CD14-positive monocyte (primary cell): ENCODE measurements around the gene MAPK8IP2. TPM values are rescaled to one million over a fixed set of nuclear protein-coding genes. Genes with fewer than 3 reads are reported as not detected.

Experiments
- DNase-seq, 3 donors: peaks; one replicate each; pipeline ENCODE4 v3.0.0-alpha.2; 2011 to 2022
- H2AFZ ChIP-seq: 2 replicates; pipeline ENCODE4 v1.6.0; 2012; ENCODE audit warnings: mild to moderate bottlenecking, low read depth, low read length, inconsistent platforms; ENCODE audit not compliant: insufficient read depth, poor library complexity, severe bottlenecking
- H3K27ac ChIP-seq, 2 donors: 1 replicate in 1 of 2; 2 replicates in 1 of 2; pipeline ENCODE4 v1.5.1; 2012 to 2013; ENCODE audit warnings: low read length in 2 of 2, control low read depth in 1 of 2, inconsistent platforms in 1 of 2, low read depth in 1 of 2, mild to moderate bottlenecking in 1 of 2
- H3K27me3 ChIP-seq, 2 donors: one replicate each; pipeline versions ENCODE4 v1.6.0 to v1.6.1; 2011 to 2013; ENCODE audit warnings: low read length in 2 of 2; ENCODE audit not compliant: control insufficient read depth in 2 of 2, insufficient read depth in 2 of 2
- H3K36me3 ChIP-seq, 2 donors: replicated peaks in 1 of 2; 1 replicate in 1 of 2; 2 replicates in 1 of 2; pipeline versions ENCODE4 v1.5.1 to v1.6.1; 2012 to 2013; ENCODE audit warnings: low read length in 2 of 2, control low read depth in 1 of 2, inconsistent platforms in 1 of 2, mild to moderate bottlenecking in 1 of 2; ENCODE audit not compliant: insufficient read depth in 2 of 2, control insufficient read depth in 1 of 2
- H3K4me1 ChIP-seq, 2 donors: 1 replicate in 1 of 2; 2 replicates in 1 of 2; pipeline versions ENCODE4 v1.5.1 to v1.6.1; 2012 to 2013; ENCODE audit warnings: low read length in 2 of 2, control low read depth in 1 of 2, inconsistent platforms in 1 of 2, mild to moderate bottlenecking in 1 of 2, moderate library complexity in 1 of 2; ENCODE audit not compliant: insufficient read depth in 2 of 2, control insufficient read depth in 1 of 2
- H3K4me2 ChIP-seq: replicated peaks from 2 replicates; pipeline ENCODE3; 2012; ENCODE audit warnings: low read length, moderate library complexity, mild to moderate bottlenecking; ENCODE audit not compliant: poor library complexity, severe bottlenecking; ENCODE audit errors: extremely low read depth
- H3K4me3 ChIP-seq, 3 experiments: fragments of 200-600 bp in 1 of 3; sonication (generic) in 1 of 3; replicated peaks in 1 of 3; 1 replicate in 2 of 3; 2 replicates in 1 of 3; pipeline ENCODE4 v1.5.1; 2011 to 2013; ENCODE audit warnings: low read length in 3 of 3, mild to moderate bottlenecking in 3 of 3, control low read depth in 2 of 3, low read depth in 2 of 3, inconsistent platforms in 1 of 3, moderate library complexity in 1 of 3
- H3K79me2 ChIP-seq: 2 replicates; pipeline ENCODE4 v1.6.0; 2012; ENCODE audit warnings: mild to moderate bottlenecking, control low read depth, inconsistent platforms, low read length, moderate library complexity; ENCODE audit not compliant: insufficient read depth
- H3K9ac ChIP-seq: 2 replicates; pipeline ENCODE4 v1.6.0; 2017; ENCODE audit warnings: low read length, mild to moderate bottlenecking; ENCODE audit not compliant: insufficient read depth, poor library complexity, severe bottlenecking
- H3K9me3 ChIP-seq, 2 donors: replicated peaks in 1 of 2; 1 replicate in 1 of 2; 2 replicates in 1 of 2; pipeline versions ENCODE4 v1.5.1 to v1.6.1; 2012 to 2013; ENCODE audit warnings: low read length in 2 of 2, control low read depth in 1 of 2; ENCODE audit not compliant: control insufficient read depth in 1 of 2, insufficient read depth in 1 of 2
- H4K20me1 ChIP-seq: 2 replicates; pipeline ENCODE4 v1.6.0; 2012; ENCODE audit warnings: mild to moderate bottlenecking, low read length, control low read depth, moderate library complexity; ENCODE audit not compliant: insufficient read depth
- H3K27ac Mint-ChIP-seq, 7 donors: one replicate each; pipeline ENCODE4 v1.8.0; 2020; ENCODE audit warnings: mild to moderate bottlenecking in 7 of 7, mixed read lengths in 7 of 7, moderate library complexity in 6 of 7, inconsistent platforms in 2 of 7
- H3K27me3 Mint-ChIP-seq, 3 donors: one replicate each; pipeline ENCODE4 v1.8.0; 2021 to 2022; ENCODE audit warnings: low read depth in 3 of 3, mild to moderate bottlenecking in 3 of 3, mixed read lengths in 3 of 3, moderate library complexity in 3 of 3, inconsistent platforms in 1 of 3
- H3K36me3 Mint-ChIP-seq, 2 donors: one replicate each; pipeline ENCODE4 v1.8.0; 2020; ENCODE audit warnings: mixed read lengths in 2 of 2, inconsistent platforms in 1 of 2, mild to moderate bottlenecking in 1 of 2
- H3K4me1 Mint-ChIP-seq: one replicate; pipeline ENCODE4 v1.8.0; 2020; ENCODE audit warnings: mild to moderate bottlenecking, mixed read lengths
- H3K4me3 Mint-ChIP-seq, 2 donors: one replicate each; pipeline ENCODE4 v1.8.0; 2020; ENCODE audit warnings: mild to moderate bottlenecking in 2 of 2, mixed read lengths in 2 of 2, moderate library complexity in 1 of 2
- H3K9me3 Mint-ChIP-seq, 7 donors: one replicate each; pipeline ENCODE4 v1.8.0; 2020 to 2022; ENCODE audit warnings: mixed read lengths in 7 of 7, mild to moderate bottlenecking in 6 of 7, moderate library complexity in 6 of 7, inconsistent platforms in 2 of 7
- CTCF ChIP-seq: fragments of 200-600 bp; IDR thresholded peaks from one replicate; pipeline ENCODE4 v1.8.0; 2022; ENCODE audit warnings: antibody characterized with exemption, mild to moderate bottlenecking
- WGBS: methylation state at CpG from one replicate; pipeline ENCODE4 v1.1.5; 2013; ENCODE audit warnings: missing lambda C conversion rate; ENCODE audit not compliant: insufficient coverage; 5-methylcytosine and 5-hydroxymethylcytosine counted together
- intact Hi-C, 2 donors: fragments of 100-400 bp; cut with micrococcal nuclease; formaldehyde crosslinking; loops; one replicate each; pipeline versions ENCODE4 v1.15.0 to v1.15.1; 2023
- polyA plus RNA-seq, 3 donors: library from polyadenylated mRNA; depleted of rRNA in 1 of 3; unstranded in 2 of 3; stranded (reverse) in 1 of 3; fragments of 300-500 nt in 2 of 3; fragments of >200 nt in 1 of 3; fragmentation: Illumina TruSeq in 2 of 3; gene quantifications; 1 replicate in 2 of 3; 2 replicates in 1 of 3; pipeline ENCODE4 v1.2.3, GENCODE V29; 2012 to 2021

Gene MAPK8IP2
- polyA plus RNA-seq, 3 donors, result 0.17 TPM; not detected in 2

DNA sequence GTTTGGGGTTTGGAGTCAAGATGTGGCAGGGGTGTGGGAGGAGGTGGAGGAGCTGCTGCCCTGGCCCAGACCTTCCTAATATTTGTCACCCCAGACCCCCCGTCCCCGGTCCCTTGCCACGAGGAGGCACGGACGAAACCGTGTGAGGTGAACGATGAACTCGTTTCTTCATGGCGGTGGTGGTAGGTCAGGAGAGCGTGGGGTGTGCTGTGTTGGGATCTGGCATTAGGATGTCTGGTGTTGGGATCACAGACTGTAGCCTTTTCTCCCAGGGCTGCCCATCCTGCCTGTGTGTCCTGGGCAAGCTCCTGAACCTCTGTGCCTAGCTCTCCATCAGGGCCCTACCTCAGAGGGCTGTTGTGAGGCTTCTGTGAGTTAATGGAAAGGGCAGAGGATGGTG lies 8.4 kb downstream of the MAPK8IP2 start:
- H3K4me2 ChIP-seq, result no peak overlapping the region
- Mint-ChIP-seq H3K36me3 (no peaks in the 10 kb centered on the region), H3K27me3 (peaks cover 36 to 81% (median 56%) of the 10 kb centered on the region in 3 donors), H3K4me3 (no peak overlapping the region), H3K4me1 (peaks cover 8% of the 10 kb centered on the region), H3K9me3 (peaks cover 0 to 2% (median 0%) of the 10 kb centered on the region in 7 donors), H3K27ac (no peak overlapping the region)
- no peak overlapping the region for H3K4me3 ChIP-seq
- H3K27ac ChIP-seq, result no peak overlapping the region
- H3K4me1 ChIP-seq, result no peaks in the 10 kb centered on the region
- no peaks in the 10 kb centered on the region for H3K79me2 ChIP-seq
- H3K9ac ChIP-seq, result no peak overlapping the region
- H3K27me3 ChIP-seq, result peaks cover under 1 to 29% of the 10 kb centered on the region in 2 donors
- 98% methylated on average over 7 of the region's 10 CpGs for WGBS
- no peak for TF ChIP-seq CTCF
- H3K9me3 ChIP-seq, result no peaks in the 10 kb centered on the region
- no peaks in the 10 kb centered on the region for H4K20me1 ChIP-seq
- no peak overlapping the region for H2AFZ ChIP-seq
- no peaks in the 10 kb centered on the region for H3K36me3 ChIP-seq
- DNase-seq, result no peak
- intact Hi-C loops, result no loop called here

GRCh38 chr22:50609599-50609998 lies 9.0 kb downstream of the MAPK8IP2 start:
- Histone ChIP-seq H3K27me3 (peaks cover 0 to 29% of the 10 kb centered on the region in 2 donors), H3K79me2 (no peaks in the 10 kb centered on the region), H3K4me3 (no peak overlapping the region), H2AFZ (no peak overlapping the region), H3K4me2 (no peak overlapping the region), H3K4me1 (no peaks in the 10 kb centered on the region), H3K9ac (no peak overlapping the region), H3K27ac (no peak overlapping the region), H3K9me3 (no peaks in the 10 kb centered on the region), H4K20me1 (no peaks in the 10 kb centered on the region), H3K36me3 (no peaks in the 10 kb centered on the region)
- H3K4me1 Mint-ChIP-seq, result peaks cover 8% of the 10 kb centered on the region
- H3K36me3 Mint-ChIP-seq, result no peaks in the 10 kb centered on the region
- peaks cover 36 to 77% (median 54%) of the 10 kb centered on the region in 3 donors for H3K27me3 Mint-ChIP-seq
- intact Hi-C loops, result no loop called here
- DNase-seq, result no peak
- H3K9me3 Mint-ChIP-seq, result peaks cover 0 to 4% (median 0%) of the 10 kb centered on the region in 7 donors
- H3K4me3 Mint-ChIP-seq, result no peak overlapping the region
- no peak for TF ChIP-seq CTCF
- H3K27ac Mint-ChIP-seq, result no peak overlapping the region
- WGBS, result 87% methylated on average over 12 of the region's 12 CpGs
